H54 (cell line): Measurements from ENCODE around the gene EVI5L.
"Not testable (repeated sequence)": the region's sequence is repeated elsewhere in the genome, so short reads cannot be mapped to it uniquely, and the experiment has no call there.

Experiments
- DNase-seq: peaks from one replicate; pipeline ENCODE4 v3.0.0; 2011; ENCODE audit warnings: low spot score, mixed read lengths; ENCODE audit not compliant: insufficient read length
- FAIRE-seq: peaks from 3 replicates; lab custom pipeline; 2011; peaks lifted over from hg19 to GRCh38; lab: Jason Lieb, UNC
- POLR2A ChIP-seq: IDR thresholded peaks from 2 replicates; pipeline ENCODE4 v1.6.1; 2011; ENCODE audit warnings: low read depth, mild to moderate bottlenecking, low read length

EVI5L gene

DNA sequence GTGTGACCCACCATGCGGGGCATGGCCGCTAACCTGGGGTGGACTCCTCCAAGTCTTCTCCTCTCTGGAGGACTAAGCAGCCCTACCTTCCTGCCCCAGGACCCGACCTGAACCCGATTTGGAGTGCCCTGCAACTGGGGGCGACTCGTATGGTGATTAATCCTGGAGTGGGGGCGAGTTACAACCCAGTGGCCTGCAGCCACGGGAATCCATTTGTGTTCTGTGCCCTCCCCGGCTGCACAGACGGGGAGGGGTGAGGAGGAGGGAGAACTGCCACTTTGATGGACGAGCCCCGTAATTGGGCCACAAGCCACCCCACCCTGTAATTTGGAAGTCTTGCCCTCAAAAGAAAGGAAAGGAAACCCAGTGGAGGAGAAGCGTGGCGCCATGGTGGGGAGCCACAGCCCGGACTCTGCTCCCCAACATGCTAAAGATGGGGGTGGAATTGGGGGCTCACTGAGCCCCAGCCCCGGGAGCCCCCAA is 26.1 kb downstream of the EVI5L start:
- TF ChIP-seq POLR2A, result no peak
- no peak for FAIRE-seq
- DNase-seq, result no peak

GRCh38 chr19:7856679-7857663 is 27.0 kb downstream of the EVI5L start:
- FAIRE-seq, result no peak
- DNase-seq, result no peak
- no peak for TF ChIP-seq POLR2A

DNA sequence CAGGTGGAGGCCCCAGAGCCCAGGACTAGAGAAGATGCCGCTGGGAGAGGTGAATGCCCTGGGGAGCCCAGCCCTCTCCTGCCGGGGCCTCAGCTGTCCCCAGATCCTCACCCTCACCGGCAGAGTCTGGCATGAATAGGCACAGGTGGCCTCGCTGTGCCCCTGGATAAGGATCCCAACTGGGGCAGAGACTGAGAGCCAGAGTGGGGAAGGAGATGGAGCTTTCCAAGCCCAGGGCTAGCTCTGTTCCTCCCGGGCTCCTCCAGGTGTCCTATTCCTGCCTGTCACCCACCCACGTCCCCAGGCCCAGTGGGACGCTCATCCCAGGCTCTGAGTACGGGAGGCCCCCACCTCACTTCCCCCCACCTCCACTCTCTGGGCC is 27.7 kb downstream of the EVI5L start:
- no peak for TF ChIP-seq POLR2A
- no peak for DNase-seq
- no peak for FAIRE-seq

DNA sequence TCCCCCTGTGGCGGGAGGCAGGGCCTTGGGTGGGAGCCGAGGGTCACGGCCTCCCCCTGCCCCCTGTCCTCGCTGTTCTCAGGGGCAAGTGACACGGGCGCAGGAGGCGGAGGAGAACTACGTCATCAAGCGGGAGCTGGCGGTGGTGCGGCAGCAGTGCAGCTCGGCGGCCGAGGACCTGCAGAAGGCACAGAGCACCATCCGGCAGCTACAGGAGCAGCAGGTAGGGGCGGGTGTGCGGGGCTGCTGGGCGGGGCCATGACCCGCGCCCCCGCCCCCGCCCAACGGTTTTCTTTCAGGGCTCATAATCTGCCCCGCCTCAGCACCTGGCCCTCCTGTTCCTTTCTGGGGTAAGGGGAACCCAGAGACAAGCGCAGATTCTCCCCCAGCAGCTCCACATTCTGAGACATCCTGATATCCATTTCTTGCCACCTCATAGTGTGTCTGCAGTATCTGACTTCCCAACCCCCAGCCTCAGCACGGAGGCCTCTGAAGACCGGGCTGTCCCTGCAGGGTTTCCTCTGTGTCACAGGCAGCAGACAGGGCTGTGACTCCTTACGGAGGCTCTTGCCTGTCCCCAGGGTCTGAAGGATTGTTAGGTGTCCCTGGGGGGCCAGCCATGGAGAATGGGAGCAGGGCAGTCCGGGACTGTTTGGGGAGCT is 28.2 kb downstream of the EVI5L start:
- FAIRE-seq (no peak), DNase-seq (no peak)
- TF ChIP-seq POLR2A, result no peak

GRCh38 chr19:7859087-7859486 is 29.1 kb downstream of the EVI5L start:
- DNase-seq, FAIRE-seq: not testable (repeated sequence)

DNA sequence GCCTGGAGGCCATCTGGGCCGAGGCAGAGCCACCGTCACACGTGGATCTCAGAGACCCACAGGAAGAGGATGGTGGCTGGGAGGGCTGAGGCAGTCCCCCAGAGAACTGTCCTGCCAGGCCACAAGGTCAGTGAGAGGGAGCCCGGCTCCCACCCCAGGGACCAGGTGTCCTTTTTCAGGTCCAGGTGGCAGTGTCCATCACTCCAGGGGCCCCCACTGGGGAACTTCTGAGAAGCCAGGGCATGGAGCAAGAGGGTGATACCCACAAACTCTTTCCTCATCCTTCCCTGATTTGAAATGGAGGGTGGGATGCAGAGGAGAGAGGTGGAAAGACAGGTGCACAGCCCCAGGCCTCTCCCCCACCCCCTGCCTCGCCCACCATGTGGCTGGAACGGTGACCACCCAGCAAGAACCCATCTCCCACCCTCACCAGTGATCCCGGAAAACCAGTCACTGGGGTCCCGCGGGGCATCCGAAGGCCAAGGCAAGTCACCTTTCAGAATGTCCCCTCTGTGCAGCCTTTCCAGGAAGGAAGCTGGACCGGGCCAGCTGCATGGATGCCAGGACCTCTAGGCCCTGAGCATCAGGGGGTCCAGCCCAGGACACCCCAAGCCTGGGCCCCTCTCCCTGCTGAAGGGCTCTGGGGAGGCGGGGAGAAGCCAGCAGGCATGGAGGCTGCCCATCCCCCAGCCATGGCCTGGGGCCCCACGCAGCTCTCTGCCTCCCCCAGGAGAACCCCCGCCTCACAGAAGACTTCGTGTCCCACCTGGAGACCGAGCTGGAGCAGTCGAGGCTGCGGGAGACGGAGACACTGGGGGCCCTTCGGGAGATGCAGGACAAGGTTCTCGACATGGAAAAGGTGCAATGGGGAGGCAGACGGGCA is 30.1 kb downstream of the EVI5L start:
- FAIRE-seq, result no peak
- TF ChIP-seq POLR2A, result no peak
- no peak for DNase-seq

GRCh38 chr19:7860714-7861618 is 30.9 kb downstream of the EVI5L start:
- DNase-seq (no peak), FAIRE-seq (no peak)
- no peak for TF ChIP-seq POLR2A

DNA sequence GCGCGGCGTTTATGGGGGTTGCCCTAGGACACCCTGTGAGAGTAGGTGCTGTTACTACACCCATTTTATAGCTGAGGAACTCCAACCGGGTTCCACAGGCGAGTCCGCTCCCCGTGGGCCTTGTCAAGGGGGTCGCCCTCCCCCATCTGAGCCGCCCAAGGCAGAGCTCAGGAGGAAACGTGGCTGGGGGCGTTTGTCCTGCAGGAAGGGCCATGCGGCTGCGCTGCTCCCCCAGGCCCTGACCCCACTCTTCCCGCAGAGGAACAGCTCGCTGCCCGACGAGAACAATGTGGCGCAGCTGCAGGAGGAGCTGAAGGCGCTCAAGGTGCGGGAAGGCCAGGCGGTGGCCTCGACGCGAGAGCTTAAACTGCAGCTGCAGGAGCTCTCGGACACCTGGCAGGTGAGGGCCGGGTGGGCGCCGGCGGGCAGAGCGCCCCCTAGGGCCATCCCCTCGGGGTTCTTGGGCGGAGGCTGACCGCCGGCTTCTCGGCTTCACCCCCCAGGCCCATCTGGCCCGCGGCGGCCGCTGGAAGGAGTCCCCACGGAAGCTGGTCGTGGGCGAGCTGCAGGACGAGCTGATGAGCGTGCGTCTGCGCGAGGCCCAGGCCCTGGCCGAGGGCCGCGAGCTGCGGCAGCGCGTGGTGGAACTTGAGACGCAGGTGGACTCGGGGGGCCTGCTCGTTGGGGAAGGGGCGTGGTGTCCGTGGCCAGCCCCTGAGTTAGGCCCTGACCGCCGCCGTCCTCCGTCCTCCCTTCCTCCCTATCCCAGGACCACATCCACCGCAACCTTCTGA is 31.8 kb downstream of the EVI5L start:
- FAIRE-seq (no peak), DNase-seq (no peak)
- TF ChIP-seq POLR2A, result no peak

- DNase-seq, result no peak
- TF ChIP-seq POLR2A, result no peak
- FAIRE-seq, result no peak
Measured at GRCh38 chr19:7862413-7862951, 32.5 kb downstream of the EVI5L start.

- DNase-seq (no peak), FAIRE-seq (no peak)
- no peak for TF ChIP-seq POLR2A
Measured at GRCh38 chr19:7863157-7863970, 33.3 kb downstream of the EVI5L start.
